Kidney glomerular epithelial cell (primary cell): ENCODE measurements around the gene POMZP3.
A peak's percentile ranks its signal among the peaks of the same experiment; 100 is the strongest.
"Not testable (repeated sequence)": the region's sequence is repeated elsewhere in the genome, so short reads cannot be mapped to it uniquely, and the experiment has no call there.

Experiments
- DNase-seq: peaks from one replicate; lab custom pipeline; 2025; lab: John Stamatoyannopoulos, UW

Gene POMZP3

DNA sequence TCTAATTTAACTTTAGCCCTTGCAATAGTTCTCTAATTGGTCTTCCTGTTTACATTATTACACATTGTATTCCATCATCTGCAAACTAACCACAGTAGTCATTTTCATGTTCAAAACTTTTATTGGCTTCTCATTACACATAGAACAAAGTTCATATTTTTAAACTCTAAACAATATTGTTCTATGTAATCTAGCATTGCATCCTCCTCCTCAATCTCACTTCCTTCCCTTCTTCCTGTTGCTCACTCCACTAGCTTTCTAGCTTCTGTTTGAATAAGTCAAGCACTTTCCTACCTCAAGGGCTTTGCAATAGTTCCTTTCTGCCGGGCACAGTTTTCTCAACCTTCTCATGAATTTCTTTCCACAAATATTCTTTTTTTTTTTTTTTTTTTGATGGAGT is 38.5 kb downstream of the POMZP3 start:
- DNase-seq, result not testable (repeated sequence)

DNA sequence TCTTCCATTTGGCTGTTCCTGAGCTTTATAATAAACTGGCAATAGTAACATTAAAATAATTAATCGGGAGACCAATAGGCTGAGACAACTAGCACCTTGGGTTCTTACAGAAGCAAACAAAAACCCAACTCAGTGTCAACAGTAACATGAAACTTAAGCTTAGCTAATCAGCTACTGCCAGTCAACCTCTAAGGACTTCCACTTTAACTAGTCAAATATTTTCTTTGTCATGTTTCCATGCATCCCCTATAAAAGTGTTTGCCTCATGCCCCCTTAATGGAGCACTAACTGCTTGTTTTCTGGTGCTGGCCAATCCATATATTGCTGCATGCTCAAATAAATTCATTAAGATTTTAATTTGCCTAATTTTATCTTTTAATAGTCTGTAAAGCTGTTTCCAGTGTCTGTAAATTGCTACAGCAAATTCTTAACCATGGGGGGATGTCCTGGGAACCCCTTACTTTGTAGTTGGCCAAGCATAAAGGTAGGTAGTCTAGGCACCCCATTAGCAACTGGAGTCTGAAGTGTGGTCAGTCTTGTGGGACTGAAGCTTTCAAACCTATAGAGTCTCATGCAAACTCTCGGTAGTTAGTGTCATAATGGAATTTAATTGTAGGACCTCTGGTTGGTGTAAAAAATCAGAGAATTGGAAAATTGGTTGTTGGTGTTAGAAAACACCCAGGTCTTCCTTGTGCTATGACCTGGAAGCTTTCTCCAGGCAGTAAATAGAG is 40.3 kb downstream of the POMZP3 start:
- not testable (repeated sequence) for DNase-seq

DNA sequence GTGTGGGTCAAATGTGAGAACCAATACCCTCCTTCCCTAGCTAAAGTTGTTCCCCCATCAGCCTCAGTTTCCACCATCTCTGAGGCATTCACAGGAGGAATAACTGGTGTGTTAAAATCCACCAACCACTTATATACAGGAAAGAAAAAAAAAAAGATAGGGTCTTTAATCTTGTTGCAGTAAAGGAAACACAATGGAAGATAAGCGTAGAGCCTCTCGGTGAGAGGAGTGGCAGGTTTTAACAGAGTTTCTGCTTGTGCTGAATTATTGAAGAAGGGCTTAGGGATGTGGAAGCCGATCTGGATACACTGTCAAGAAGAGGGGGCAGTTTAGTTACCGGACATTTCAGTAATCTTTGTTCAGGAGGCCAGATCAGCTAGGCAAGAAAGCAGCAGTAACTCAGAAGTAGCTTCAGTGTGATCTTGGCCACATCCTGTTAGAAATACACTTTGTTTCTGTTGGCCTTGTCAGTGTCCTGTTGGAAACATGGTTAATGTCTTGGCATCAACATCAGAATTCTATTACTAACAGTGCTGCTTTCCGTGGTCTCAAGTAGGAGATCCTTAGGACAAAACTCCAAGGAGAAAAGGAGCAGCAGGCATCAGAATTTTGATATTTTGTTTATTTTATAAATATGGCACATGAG is 43.3 kb downstream of the POMZP3 start:
- DNase-seq, result not testable (repeated sequence)

DNA sequence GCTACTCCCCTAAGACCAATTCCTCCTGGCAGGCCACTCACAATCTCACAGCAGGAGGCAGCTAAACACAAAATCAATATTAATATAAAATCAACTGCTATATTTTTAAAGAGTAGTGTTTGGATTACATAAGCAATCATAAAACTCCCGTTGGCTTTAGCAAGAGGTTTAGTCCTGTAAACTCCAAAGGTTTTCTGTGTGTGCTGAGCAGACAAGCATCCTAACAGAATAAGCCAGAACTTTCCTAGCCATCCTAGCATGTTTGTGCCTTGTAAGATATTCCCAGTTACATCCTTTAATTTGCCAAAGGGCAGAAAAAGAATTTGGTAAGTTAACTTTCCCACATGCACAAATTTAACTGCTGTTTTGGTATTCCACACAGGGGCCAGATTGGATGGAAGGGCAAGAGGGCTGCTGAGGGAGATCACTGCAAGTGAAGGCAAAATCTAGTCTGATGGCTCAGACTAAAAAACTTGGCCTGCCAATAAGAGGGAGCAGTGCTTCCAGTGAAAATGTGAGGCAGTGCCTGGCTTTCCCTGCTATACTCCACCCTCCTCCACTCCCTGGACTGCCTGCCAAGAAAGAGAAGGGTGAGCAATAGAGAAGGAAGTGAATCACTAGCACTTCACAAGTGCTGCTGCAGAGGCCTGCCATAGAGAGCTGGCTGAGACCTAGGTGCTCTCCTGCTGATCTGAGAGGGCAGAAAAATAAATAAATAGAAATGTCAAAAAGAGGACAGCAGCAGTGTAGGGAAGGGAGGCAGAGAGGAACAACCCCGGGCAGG is 44.0 kb downstream of the POMZP3 start:
- DNase-seq, result peak; percentile 70

DNA sequence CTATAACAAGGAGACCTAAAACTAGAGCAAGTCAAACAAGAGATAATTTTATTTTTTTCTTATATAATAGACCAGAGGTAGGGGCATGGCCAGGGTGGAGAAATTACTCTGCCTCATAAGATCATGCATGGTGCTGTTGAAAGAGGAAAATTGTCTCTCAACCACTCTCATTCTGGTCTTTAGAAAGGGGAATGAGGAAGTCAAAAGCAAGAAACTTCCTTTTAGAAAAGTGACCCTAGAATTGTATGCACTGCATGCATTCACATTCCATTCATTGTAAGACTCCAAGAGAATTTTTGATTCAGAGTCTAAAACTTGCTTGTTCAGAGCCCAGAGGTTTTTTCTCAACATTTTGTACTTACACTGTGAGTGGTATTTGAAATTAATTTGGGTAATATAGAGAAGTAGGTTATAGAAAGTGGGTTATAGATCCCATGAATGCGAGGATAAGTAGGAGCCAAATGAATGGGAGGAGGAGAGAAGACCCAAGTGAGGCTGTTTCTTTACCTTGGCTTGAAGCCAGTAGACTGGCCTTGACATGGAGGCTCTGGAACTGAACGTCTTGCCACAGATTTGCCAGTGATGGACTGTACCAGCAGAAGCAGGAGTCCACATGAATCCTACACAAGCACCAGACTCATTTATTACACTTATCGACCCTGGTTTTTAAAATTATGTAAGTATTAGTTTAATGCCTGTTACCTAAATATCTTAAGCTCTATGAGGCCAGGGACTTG is 51.0 kb downstream of the POMZP3 start:
- DNase-seq, result not testable (repeated sequence)

DNA sequence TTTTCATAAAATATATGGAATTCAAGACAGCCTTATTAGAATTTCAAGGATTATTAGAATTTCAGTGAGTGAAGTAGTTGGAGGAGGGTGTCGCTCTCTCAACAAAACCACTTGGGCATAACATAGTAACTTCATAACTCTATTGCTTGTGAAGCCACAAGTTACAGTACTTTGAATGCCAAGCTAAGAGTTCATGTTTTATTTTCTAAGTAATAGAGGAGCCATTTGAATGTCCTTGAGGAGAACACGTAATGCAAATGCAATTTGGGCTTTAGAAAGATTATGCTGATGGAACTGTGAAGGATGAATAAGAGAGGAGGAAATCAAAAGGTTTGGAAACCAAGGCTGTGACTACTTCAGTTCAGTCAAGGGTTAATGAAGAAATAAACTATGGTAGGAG is 51.6 kb downstream of the POMZP3 start:
- not testable (repeated sequence) for DNase-seq

DNA sequence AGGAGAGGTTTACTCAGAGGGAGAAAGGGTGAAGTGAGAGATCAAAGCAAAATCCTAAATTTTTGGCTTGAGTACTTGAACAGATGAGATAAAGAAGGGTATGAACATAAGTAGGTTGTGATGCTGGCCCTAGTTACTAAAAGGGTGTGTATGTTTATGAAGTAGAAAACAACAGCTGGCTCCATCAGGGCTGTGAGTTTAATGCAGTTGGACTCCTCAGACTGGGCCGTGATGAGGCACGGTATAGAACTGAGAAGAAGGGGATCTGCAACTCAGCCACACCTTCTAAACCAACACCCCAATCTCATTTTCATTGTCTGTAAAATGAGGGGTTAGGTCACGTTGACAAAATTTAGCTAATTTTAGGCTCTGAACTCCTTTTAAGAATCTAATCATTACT is 54.8 kb downstream of the POMZP3 start:
- DNase-seq, result not testable (repeated sequence)

DNA sequence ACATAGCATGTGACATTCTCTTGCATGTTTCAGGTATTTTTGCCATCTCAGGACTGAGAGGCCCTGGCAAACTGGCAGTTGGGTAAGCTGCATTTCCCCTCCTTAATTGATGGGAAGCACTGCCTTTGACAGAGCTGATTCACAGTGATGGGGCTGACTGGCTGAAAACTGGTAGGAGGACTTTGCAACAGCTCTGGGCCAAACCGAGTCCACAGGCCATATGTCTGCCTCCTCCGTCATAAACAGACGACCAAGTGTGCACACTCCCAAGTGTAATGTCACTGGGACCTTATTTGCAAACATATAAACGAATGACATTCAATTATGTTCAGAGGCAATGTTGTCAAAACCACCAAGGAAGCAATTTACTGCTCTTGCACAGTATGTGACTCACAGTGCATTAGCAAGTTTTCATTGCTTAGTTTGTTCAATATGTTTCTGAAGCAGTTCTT is 56.7 kb downstream of the POMZP3 start:
- not testable (repeated sequence) for DNase-seq

DNA sequence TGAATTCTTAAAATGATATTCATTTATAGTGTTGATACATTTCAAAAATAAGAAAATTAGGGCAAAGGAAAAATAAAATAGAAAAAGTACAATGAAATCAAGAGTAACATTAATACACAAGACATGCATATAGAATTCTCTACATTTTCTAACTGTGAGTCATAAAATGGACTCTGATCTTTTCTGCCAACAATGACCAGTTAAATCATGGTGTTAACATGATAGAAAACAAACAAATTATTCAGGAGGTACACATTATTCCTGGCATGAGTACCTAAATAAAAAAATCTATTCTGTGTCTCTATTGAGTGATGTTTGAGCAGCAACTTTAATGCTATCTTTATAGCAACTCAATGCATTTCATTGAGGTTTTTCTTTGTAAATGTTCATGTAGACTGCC is 58.3 kb downstream of the POMZP3 start:
- DNase-seq, result not testable (repeated sequence)

DNA sequence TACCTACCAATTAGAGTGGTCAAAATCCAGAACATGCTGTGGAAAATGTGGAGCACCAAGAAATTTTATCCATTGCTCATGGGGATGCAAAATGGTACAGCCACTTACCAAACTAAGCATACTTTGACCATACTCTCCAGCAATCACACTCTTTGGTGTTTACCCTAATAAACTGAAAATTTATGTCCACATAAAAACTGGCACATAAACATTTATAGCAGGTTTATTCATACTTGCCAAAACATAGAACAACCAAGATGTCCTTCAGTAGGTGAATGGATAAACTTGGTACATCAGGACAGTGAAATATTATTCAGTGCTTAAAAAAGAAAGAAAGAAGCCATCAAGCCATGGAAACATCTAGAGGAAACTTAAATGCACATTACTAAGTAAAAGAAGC is 59.3 kb downstream of the POMZP3 start:
- not testable (repeated sequence) for DNase-seq

DNA sequence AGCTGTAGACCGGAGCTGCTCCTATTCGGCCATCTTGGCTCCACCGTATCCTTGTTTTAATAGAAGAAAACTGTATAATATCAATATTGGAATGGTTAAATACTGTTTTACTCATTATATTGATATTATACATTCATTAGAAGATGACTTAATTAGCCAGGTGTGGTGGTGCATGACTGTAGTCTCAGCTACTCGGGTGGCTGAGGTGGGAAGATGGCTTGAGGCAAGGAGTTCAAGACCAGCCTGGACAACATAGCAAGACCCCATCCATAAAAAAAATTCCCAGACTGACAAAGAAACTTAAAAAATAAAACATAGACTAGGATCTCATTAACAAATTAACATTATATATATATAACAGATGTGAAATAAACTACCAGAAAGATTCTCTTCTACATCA is 59.8 kb downstream of the POMZP3 start:
- DNase-seq, result not testable (repeated sequence)

DNA sequence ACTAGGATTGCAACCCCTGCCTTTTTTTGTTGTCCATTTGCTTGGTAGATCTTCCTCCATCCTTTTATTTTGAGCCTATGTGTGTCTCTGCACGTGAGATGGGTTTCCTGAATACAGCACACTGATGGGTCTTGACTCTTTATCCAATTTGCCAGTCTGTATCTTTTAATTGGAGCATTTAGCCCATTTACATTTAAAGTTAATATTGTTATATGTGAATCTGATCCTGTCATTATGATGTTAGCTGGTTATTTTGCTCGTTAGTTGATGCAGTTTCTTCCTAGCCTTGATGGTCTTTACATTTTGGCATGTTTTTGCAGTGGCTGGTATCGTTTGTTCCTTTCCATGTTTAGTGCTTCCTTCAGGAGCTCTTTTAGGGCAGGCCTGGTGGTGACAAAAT is 62.1 kb downstream of the POMZP3 start:
- DNase-seq, result not testable (repeated sequence)

DNA sequence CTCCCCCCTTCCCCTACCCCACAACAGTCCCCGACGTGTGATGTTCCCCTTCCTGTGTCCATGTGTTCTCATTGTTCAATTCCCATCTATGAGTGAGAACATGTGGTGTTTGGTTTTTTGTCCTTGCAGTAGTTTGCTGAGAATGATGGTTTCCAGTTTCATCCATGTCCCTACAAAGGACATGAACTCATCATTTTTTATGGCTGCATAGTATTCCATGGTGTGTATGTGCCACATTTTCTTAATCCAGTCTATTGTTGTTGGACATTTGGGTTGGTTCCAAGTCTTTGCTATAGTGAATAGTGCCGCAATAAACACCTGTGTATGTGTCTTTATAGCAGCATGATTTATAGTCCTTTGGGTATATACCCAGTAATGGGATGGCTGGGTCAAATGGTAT is 65.7 kb downstream of the POMZP3 start:
- not testable (repeated sequence) for DNase-seq

DNA sequence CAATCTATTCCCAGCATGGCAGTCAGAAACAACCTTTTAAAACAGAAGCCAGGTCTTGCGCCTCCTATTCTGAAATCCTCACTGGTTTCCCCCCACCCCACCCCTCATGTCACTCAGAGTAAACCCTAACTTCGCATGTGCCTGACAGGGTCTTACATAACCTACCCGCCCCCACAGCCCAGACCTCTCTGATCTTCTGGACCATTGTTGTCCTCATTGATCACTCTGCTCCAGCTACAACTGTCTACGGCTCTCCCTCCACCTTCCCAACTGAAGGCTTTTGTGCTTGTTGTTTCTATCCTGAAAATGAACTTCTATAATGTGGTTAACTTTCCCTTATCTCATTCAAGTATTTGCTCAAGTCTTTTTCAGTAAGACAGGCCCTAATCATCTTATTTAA is 66.9 kb downstream of the POMZP3 start:
- DNase-seq, result not testable (repeated sequence)
